Natural killer cell (primary cell): ENCODE data around the gene GSG1L. TPM values are rescaled to one million over a fixed set of nuclear protein-coding genes. Genes with fewer than 3 reads are reported as not detected.

Experiments
- ATAC-seq, 3 donors: fragments of 150-1000 bp in 2 of 3; fragments of 200-7000 bp in 1 of 3; cut with Tn5 transposase; 1 replicate in 1 of 3; 2 replicates in 2 of 3; pipeline ENCODE4 v1.10.0; 2021; ENCODE audit warnings: mild to moderate bottlenecking in 2 of 3, moderate library complexity in 2 of 3
- DNase-seq, 2 donors: peaks; one replicate each; pipeline versions ENCODE4 v3.0.0 to v3.0.0-alpha.2; 2013 to 2021; ENCODE audit warnings: mixed read lengths in 1 of 2
- H3K27ac ChIP-seq: one replicate; pipeline ENCODE4 v1.5.1; 2013; ENCODE audit warnings: mild to moderate bottlenecking, low read length
- H3K27me3 ChIP-seq: one replicate; pipeline ENCODE4 v1.6.1; 2013; ENCODE audit warnings: low read length; ENCODE audit not compliant: control insufficient read depth, insufficient read depth
- H3K36me3 ChIP-seq: one replicate; pipeline ENCODE4 v1.6.1; 2013; ENCODE audit warnings: low read length; ENCODE audit not compliant: control insufficient read depth, insufficient read depth
- H3K4me1 ChIP-seq: one replicate; pipeline ENCODE4 v1.6.1; 2013; ENCODE audit warnings: low read length; ENCODE audit not compliant: control insufficient read depth, insufficient read depth
- H3K4me3 ChIP-seq: one replicate; pipeline ENCODE4 v1.5.1; 2013; ENCODE audit warnings: low read length
- H3K9me3 ChIP-seq: one replicate; pipeline ENCODE4 v1.6.1; 2013; ENCODE audit warnings: low read length; ENCODE audit not compliant: control insufficient read depth, insufficient read depth
- H3K27ac Mint-ChIP-seq, 2 donors: one replicate each; pipeline ENCODE4 v1.8.0; 2022; ENCODE audit warnings: mild to moderate bottlenecking in 2 of 2, mixed read lengths in 2 of 2, moderate library complexity in 1 of 2
- H3K27me3 Mint-ChIP-seq, 2 donors: one replicate each; pipeline ENCODE4 v1.8.0; 2022; ENCODE audit warnings: low read depth in 2 of 2, mixed read lengths in 2 of 2
- H3K36me3 Mint-ChIP-seq: one replicate; pipeline ENCODE4 v1.8.0; 2022; ENCODE audit warnings: mixed read lengths
- H3K4me1 Mint-ChIP-seq, 2 donors: one replicate each; pipeline ENCODE4 v1.8.0; 2022; ENCODE audit warnings: mixed read lengths in 2 of 2
- H3K4me3 Mint-ChIP-seq: one replicate; pipeline ENCODE4 v1.8.0; 2022; ENCODE audit warnings: mild to moderate bottlenecking, moderate library complexity, mixed read lengths
- H3K9me3 Mint-ChIP-seq, 2 donors: one replicate each; pipeline ENCODE4 v1.8.0; 2022; ENCODE audit warnings: mixed read lengths in 2 of 2
- CTCF ChIP-seq: fragments of 200-600 bp; IDR thresholded peaks from one replicate; pipeline ENCODE4 v1.8.0; 2022; ENCODE audit warnings: antibody characterized with exemption
- WGBS: methylation state at CpG from one replicate; pipeline ENCODE4 v1.1.7; 2013; ENCODE audit warnings: missing lambda C conversion rate; ENCODE audit not compliant: insufficient coverage; 5-methylcytosine and 5-hydroxymethylcytosine counted together
- intact Hi-C: fragments of 100-400 bp; cut with micrococcal nuclease; formaldehyde crosslinking; loops from one replicate; pipeline ENCODE4 v1.14.2; 2022
- total RNA-seq, 4 donors: library from RNA; stranded (reverse); fragments of 120-200 nt in 1 of 4; gene quantifications; one replicate each; pipeline versions ENCODE4 v1.2.3 to v1.2.4, GENCODE V29; 2013 to 2022

Gene GSG1L
- total RNA-seq, 3 donors from 2014 or later (not counting 1 experiment from before 2014, with no cell fraction given), result 0.25 TPM; not detected in 2

DNA sequence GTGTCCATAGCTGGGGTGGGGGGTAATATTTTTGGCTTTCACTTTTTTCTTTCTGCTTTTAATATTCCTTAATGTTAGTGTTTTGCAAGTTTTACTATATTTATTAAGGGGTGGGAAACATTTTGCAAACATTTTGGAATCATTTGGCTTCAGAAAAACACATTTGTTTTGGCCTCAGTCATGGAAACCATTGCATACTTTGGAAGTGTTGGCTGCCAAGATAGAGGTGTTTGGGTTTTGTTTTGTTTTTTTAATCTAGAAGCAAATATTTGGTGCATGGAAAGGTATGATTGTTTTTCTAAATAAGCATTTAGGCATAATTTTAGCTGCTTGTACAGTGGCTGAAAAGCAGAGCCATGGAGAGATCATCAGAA lies 270.3 kb downstream of the GSG1L start:
- ATAC-seq (no peak), DNase-seq (no peak)
- Mint-ChIP-seq H3K9me3 (no peaks in the 10 kb centered on the region), H3K27ac (no peak overlapping the region), H3K36me3 (no peaks in the 10 kb centered on the region), H3K4me1 (peaks cover 0 to 5% of the 10 kb centered on the region in 2 donors), H3K4me3 (no peak overlapping the region), H3K27me3 (no peaks in the 10 kb centered on the region)
- no peaks in the 10 kb centered on the region for H3K27me3 ChIP-seq
- H3K36me3 ChIP-seq, result no peaks in the 10 kb centered on the region
- intact Hi-C loops, result no loop called here
- H3K9me3 ChIP-seq, result no peaks in the 10 kb centered on the region
- no peak overlapping the region for H3K27ac ChIP-seq
- no peak for TF ChIP-seq CTCF
- H3K4me3 ChIP-seq, result no peak overlapping the region
- H3K4me1 ChIP-seq, result no peaks in the 10 kb centered on the region

- Mint-ChIP-seq H3K27me3 (no peaks in the 10 kb centered on the region), H3K36me3 (no peaks in the 10 kb centered on the region), H3K27ac (no peak overlapping the region), H3K9me3 (no peaks in the 10 kb centered on the region), H3K4me1 (no peaks in the 10 kb centered on the region), H3K4me3 (no peak overlapping the region)
- DNase-seq, result no peak
- H3K9me3 ChIP-seq, result no peaks in the 10 kb centered on the region
- H3K4me3 ChIP-seq, result no peak overlapping the region
- ATAC-seq, result no peak
- no peaks in the 10 kb centered on the region for H3K4me1 ChIP-seq
- H3K36me3 ChIP-seq, result no peaks in the 10 kb centered on the region
- TF ChIP-seq CTCF, result no peak
- H3K27ac ChIP-seq, result no peak overlapping the region
- WGBS, result 90% methylated on average over 7 of the region's 7 CpGs
- intact Hi-C loops, result no loop called here
- no peaks in the 10 kb centered on the region for H3K27me3 ChIP-seq
Measured at GRCh38 chr16:27792486-27793248, 270.8 kb downstream of the GSG1L start.

DNA sequence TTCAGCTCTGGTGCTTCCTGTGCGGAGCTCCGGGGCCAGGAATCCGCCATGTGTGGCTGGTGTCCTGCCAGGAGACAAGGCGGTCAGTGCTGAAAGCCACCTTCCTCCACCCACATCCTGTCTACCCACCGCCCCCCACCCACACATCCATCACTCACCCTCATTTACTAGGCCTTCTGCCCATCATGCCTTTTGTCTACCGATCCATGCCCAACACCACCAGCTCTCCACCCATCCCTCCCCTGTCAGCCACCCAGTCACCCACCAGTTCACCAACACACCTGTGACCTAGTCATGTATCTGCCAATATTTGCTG lies 272.2 kb downstream of the GSG1L start:
- no peak for TF ChIP-seq CTCF
- H3K9me3 Mint-ChIP-seq, result no peaks in the 10 kb centered on the region

More for the DNA sequence above, 272.2 kb downstream of the GSG1L start:
- Histone ChIP-seq H3K36me3 (no peaks in the 10 kb centered on the region), H3K4me1 (no peaks in the 10 kb centered on the region), H3K27me3 (no peaks in the 10 kb centered on the region), H3K4me3 (no peak overlapping the region), H3K27ac (no peak overlapping the region), H3K9me3 (no peaks in the 10 kb centered on the region)
- no peak overlapping the region for H3K4me3 Mint-ChIP-seq
- ATAC-seq, result no peak
- H3K36me3 Mint-ChIP-seq, result no peaks in the 10 kb centered on the region
- H3K27ac Mint-ChIP-seq, result no peak overlapping the region
- H3K4me1 Mint-ChIP-seq, result no peaks in the 10 kb centered on the region
- 81% methylated on average over 6 of the region's 6 CpGs for WGBS
- intact Hi-C loops, result no loop called here
- DNase-seq, result no peak
- H3K27me3 Mint-ChIP-seq, result no peaks in the 10 kb centered on the region
